Nucleus accumbens (tissue), 56 donors: Measurements from ENCODE around the gene ZFAND4.
A peak's percentile ranks its signal among the peaks of the same experiment; 100 is the strongest.
"Not testable (repeated sequence)": the region's sequence is repeated elsewhere in the genome, so short reads cannot be mapped to it uniquely, and the experiment has no call there.

ENCODE experiments used
- DNase-seq, 56 donors: peaks; one replicate each; lab custom pipeline; 2025; lab: John Stamatoyannopoulos, UW

Gene ZFAND4

GRCh38 chr10:45672181-45673073 lies at the start of gene ZFAND4:
Gene ZFAND4 (minus strand): TSS chr10:45672772. CDS start chr10:45663725, 9,047 bp downstream.
- DNase-seq = peak; percentile 30 to 98 (median 91)

- DNase-seq = not testable (repeated sequence)
These were observed 48.9 kb upstream of the ZFAND4 start for GRCh38 chr10:45721503-45721902.

- not testable (repeated sequence) for DNase-seq
These were observed 45.1 kb upstream of the ZFAND4 start for GRCh38 chr10:45717642-45718041.

- not testable (repeated sequence) for DNase-seq
These were observed 44.5 kb upstream of the ZFAND4 start for GRCh38 chr10:45717053-45717452.

- not testable (repeated sequence) for DNase-seq
These were observed 38.7 kb upstream of the ZFAND4 start for GRCh38 chr10:45711223-45711622.

- not testable (repeated sequence) for DNase-seq
These were observed 37.7 kb upstream of the ZFAND4 start for GRCh38 chr10:45710200-45710796.

- DNase-seq = not testable (repeated sequence)
These were observed 5.9 kb upstream of the ZFAND4 start for GRCh38 chr10:45678467-45678866.

- DNase-seq = no peak
These were observed 2.8 kb upstream of the ZFAND4 start for GRCh38 chr10:45675388-45675787.

GRCh38 chr10:45673074-45673648 lies 589 bp upstream of the ZFAND4 start:
- peak in 4 of 56 donors; percentile 9 to 33 (median 22) for DNase-seq

- DNase-seq = not testable (repeated sequence)
These were observed 1.3 kb downstream of the ZFAND4 start for GRCh38 chr10:45671300-45671699.

- DNase-seq = not testable (repeated sequence)
These were observed 2.7 kb downstream of the ZFAND4 start for GRCh38 chr10:45669897-45670296.

GRCh38 chr10:45660876-45661411 lies 11.6 kb downstream of the ZFAND4 start:
- DNase-seq = no peak

- DNase-seq = no peak
These were observed 15.3 kb downstream of the ZFAND4 start for GRCh38 chr10:45657033-45657926.

- DNase-seq = no peak
These were observed 17.4 kb downstream of the ZFAND4 start for GRCh38 chr10:45655219-45655618.

- not testable (repeated sequence) for DNase-seq
These were observed 17.8 kb downstream of the ZFAND4 start for GRCh38 chr10:45654753-45655141.

- no peak for DNase-seq
These were observed 19.1 kb downstream of the ZFAND4 start for GRCh38 chr10:45653454-45653853.

- DNase-seq = no peak
These were observed 20.1 kb downstream of the ZFAND4 start for GRCh38 chr10:45652511-45652910.

GRCh38 chr10:45649296-45649695 lies 23.3 kb downstream of the ZFAND4 start:
- DNase-seq = no peak

GRCh38 chr10:45647118-45647517 lies 25.5 kb downstream of the ZFAND4 start:
- no peak for DNase-seq
